B cell (primary cell): ENCODE results near the gene COL4A1.

Experiments
- EZH2 ChIP-seq: IDR thresholded peaks from 2 replicates; pipeline ENCODE4 v1.6.1; 2012; ENCODE audit warnings: borderline replicate concordance, low read depth, mild to moderate bottlenecking, moderate library complexity, low read length; ENCODE audit not compliant: insufficient read depth, poor library complexity, severe bottlenecking
- TF ChIP-seq, protein P1 (sequence below): fragments of 200-600 bp; IDR thresholded peaks from one replicate; pipeline ENCODE4 v1.8.0; 2022; ENCODE audit warnings: antibody characterized with exemption, mild to moderate bottlenecking

DNA sequence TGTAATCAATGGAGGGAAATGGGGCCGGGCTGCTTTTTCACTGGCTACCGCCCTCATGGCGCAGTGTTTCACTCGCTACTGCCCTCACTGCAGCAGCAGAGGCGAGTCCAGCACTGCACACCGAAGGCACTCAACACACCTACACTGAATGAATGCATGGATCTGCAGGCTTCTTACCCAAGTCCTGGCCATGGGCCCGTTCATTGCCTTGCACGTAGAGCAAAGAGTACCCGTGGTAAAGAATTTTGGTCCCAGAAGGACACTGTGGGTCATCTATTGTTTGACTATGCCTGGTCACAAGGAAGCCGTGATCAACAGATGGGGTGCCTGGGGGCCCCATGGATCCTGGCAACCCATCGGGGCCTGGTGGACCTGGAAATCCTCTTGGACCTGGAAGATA is 144.9 kb downstream of the COL4A1 start:
- TF ChIP-seq, protein P1, sequence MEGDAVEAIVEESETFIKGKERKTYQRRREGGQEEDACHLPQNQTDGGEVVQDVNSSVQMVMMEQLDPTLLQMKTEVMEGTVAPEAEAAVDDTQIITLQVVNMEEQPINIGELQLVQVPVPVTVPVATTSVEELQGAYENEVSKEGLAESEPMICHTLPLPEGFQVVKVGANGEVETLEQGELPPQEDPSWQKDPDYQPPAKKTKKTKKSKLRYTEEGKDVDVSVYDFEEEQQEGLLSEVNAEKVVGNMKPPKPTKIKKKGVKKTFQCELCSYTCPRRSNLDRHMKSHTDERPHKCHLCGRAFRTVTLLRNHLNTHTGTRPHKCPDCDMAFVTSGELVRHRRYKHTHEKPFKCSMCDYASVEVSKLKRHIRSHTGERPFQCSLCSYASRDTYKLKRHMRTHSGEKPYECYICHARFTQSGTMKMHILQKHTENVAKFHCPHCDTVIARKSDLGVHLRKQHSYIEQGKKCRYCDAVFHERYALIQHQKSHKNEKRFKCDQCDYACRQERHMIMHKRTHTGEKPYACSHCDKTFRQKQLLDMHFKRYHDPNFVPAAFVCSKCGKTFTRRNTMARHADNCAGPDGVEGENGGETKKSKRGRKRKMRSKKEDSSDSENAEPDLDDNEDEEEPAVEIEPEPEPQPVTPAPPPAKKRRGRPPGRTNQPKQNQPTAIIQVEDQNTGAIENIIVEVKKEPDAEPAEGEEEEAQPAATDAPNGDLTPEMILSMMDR = no peak
- no peak for TF ChIP-seq EZH2
